GM12878 (cell line): ENCODE results near the gene CCDC197. TPM values are rescaled to one million over a fixed set of nuclear protein-coding genes. Genes with fewer than 3 reads are reported as not detected.

ENCODE experiments used
- ATAC-seq: fragments of 200-7000 bp; cut with Tn5 transposase; 3 replicates; pipeline ENCODE4 v1.9.1; 2020; ENCODE audit warnings: mild to moderate bottlenecking, moderate library complexity
- BruUV-seq: library from RNA; stranded (reverse); fragments of 400-500 nt; replicated peaks from 2 replicates; lab custom pipeline; 2021; lab: Mats Ljungman, UMichigan
- CTCF ChIA-PET: fragments of 300-600 bp; sonication (Branson Sonifier 250); formaldehyde crosslinking; extraction: SDS; loops from one replicate; lab custom pipeline; 2021; ENCODE audit warnings: inconsistent platforms; lab: Yijun Ruan, JAX
- POLR2A ChIA-PET: fragments of 350-600 bp; formaldehyde crosslinking; extraction: SDS; loops from one replicate; lab custom pipeline; 2021; ENCODE audit warnings: inconsistent platforms; lab: Charles Lee
- RAD21 ChIA-PET: fragments of 300-600 bp; sonication (Branson Sonifier 250); formaldehyde crosslinking; loops from one replicate; lab custom pipeline; 2023; ENCODE audit warnings: antibody characterized with exemption; ENCODE audit not compliant: unreplicated experiment; lab: Charles Lee
- SMC1A ChIA-PET: fragments of 300-600 bp; sonication (Branson Sonifier 250); formaldehyde crosslinking; loops from one replicate; lab custom pipeline; 2023; ENCODE audit not compliant: unreplicated experiment, uncharacterized antibody; lab: Charles Lee
- DNase-seq: peaks from one replicate; pipeline ENCODE4 v3.0.0-alpha.2; 2011; ENCODE audit warnings: low read depth, low spot score
- FAIRE-seq: peaks from 3 replicates; lab custom pipeline; 2011; peaks lifted over from hg19 to GRCh38; lab: Jason Lieb, UNC
- H2AFZ ChIP-seq: 2 replicates; pipeline ENCODE4 v1.6.0; 2011; ENCODE audit warnings: low read depth, low read length, control low read depth; ENCODE audit not compliant: control insufficient read depth
- H3K27ac ChIP-seq: 2 replicates; pipeline ENCODE4 v1.5.1; 2011; ENCODE audit warnings: control low read depth; ENCODE audit not compliant: control insufficient read depth, insufficient read depth
- H3K27me3 ChIP-seq, 2 experiments: replicated peaks in 1 of 2; 2 replicates each; pipeline versions ENCODE4 v1.6.0 to v1.6.1; 2011; ENCODE audit warnings: low read length in 1 of 2; ENCODE audit not compliant: control insufficient read depth in 2 of 2, insufficient read depth in 2 of 2
- H3K36me3 ChIP-seq, 2 experiments: 2 replicates each; pipeline ENCODE4 v1.5.1; 2011; ENCODE audit warnings: low read length in 1 of 2; ENCODE audit not compliant: control insufficient read depth in 2 of 2, insufficient read depth in 2 of 2
- H3K4me1 ChIP-seq: 2 replicates; pipeline ENCODE4 v1.6.1; 2011; ENCODE audit warnings: mild to moderate bottlenecking, low read length, moderate library complexity, mixed read lengths; ENCODE audit not compliant: control insufficient read depth, insufficient read depth
- H3K4me2 ChIP-seq: 2 replicates; pipeline ENCODE4 v1.6.0; 2011; ENCODE audit warnings: control low read depth; ENCODE audit not compliant: control insufficient read depth, insufficient read depth
- H3K4me3 ChIP-seq: fragments of 200-600 bp; sonication (generic); 2 replicates; pipeline ENCODE4 v1.5.1; 2016
- H3K79me2 ChIP-seq: 2 replicates; pipeline ENCODE4 v1.6.0; 2011; ENCODE audit warnings: low read length; ENCODE audit not compliant: control insufficient read depth, insufficient read depth
- H3K9ac ChIP-seq: 2 replicates; pipeline ENCODE4 v1.8.0; 2011; ENCODE audit warnings: low read length, control low read depth, mixed read lengths; ENCODE audit not compliant: control insufficient read depth, insufficient read depth
- H3K9me3 ChIP-seq: replicated peaks from 3 replicates; pipeline ENCODE4 v1.5.1; 2011; ENCODE audit warnings: mild to moderate bottlenecking, low read length; ENCODE audit not compliant: control insufficient read depth, insufficient read depth
- H4K20me1 ChIP-seq: 2 replicates; pipeline ENCODE4 v1.6.0; 2011; ENCODE audit not compliant: control insufficient read depth, insufficient read depth
- CBFB ChIP-seq: IDR thresholded peaks from 2 replicates; pipeline ENCODE4 v1.6.1; 2016; ENCODE audit warnings: antibody characterized with exemption, low read depth
- CBX5 ChIP-seq: sonication (generic); IDR thresholded peaks from 2 replicates; pipeline ENCODE4 v1.6.1; 2016; ENCODE audit warnings: low read depth, moderate library complexity, mild to moderate bottlenecking, inconsistent platforms
- CHD2 ChIP-seq: IDR thresholded peaks from 2 replicates; pipeline ENCODE4 v1.6.1; 2011; ENCODE audit warnings: low read depth, low read length, improper control_type of control experiment, borderline replicate concordance
- CREB1 ChIP-seq: IDR thresholded peaks from 2 replicates; pipeline ENCODE4 v1.6.1; 2012; ENCODE audit warnings: low read depth, mild to moderate bottlenecking, inconsistent platforms
- EED ChIP-seq: sonication (generic); IDR thresholded peaks from 2 replicates; pipeline ENCODE4 v1.6.1; 2016; ENCODE audit warnings: antibody characterized with exemption, low read depth
- EGR1 ChIP-seq, 2 experiments: IDR thresholded peaks; 1 replicate in 1 of 2; 2 replicates in 1 of 2; pipeline ENCODE4 v1.6.1; 2011 to 2012; ENCODE audit warnings: low read depth in 2 of 2, low read length in 2 of 2, borderline replicate concordance in 1 of 2, mild to moderate bottlenecking in 1 of 2, moderate library complexity in 1 of 2
- EP300 ChIP-seq, 2 experiments: fragments of 150-350 bp in 1 of 2; IDR thresholded peaks; 2 replicates each; pipeline ENCODE4 v1.6.1; 2011 to 2012; ENCODE audit warnings: low read depth in 2 of 2, low read length in 2 of 2, borderline replicate concordance in 1 of 2, improper control_type of control experiment in 1 of 2, inconsistent platforms in 1 of 2; ENCODE audit not compliant: control insufficient read depth in 1 of 2
- ESRRA ChIP-seq: IDR thresholded peaks from 2 replicates; pipeline ENCODE4 v1.6.1; 2012; ENCODE audit warnings: mild to moderate bottlenecking, low read length, improper control_type of control experiment
- IKZF2 ChIP-seq, 2 experiments: fragments of 450-650 bp; IDR thresholded peaks; 2 replicates each; pipeline ENCODE4 v1.6.1; 2017; ENCODE audit warnings: mild to moderate bottlenecking in 2 of 2, moderate library complexity in 2 of 2
- IRF4 ChIP-seq: IDR thresholded peaks from 2 replicates; pipeline ENCODE4 v1.6.1; 2011; ENCODE audit warnings: low read depth, low read length
- KAT2A ChIP-seq: conservative IDR thresholded peaks from 2 replicates; pipeline ENCODE4 v1.6.1; 2011; ENCODE audit warnings: low read depth, low read length; ENCODE audit not compliant: control insufficient read depth
- KLF5 ChIP-seq: fragments of 450-650 bp; IDR thresholded peaks from 2 replicates; pipeline ENCODE4 v1.6.1; 2014; ENCODE audit warnings: mild to moderate bottlenecking; ENCODE audit not compliant: partially characterized antibody
- MEF2A ChIP-seq: IDR thresholded peaks from 2 replicates; pipeline ENCODE4 v1.6.1; 2011; ENCODE audit warnings: low read depth, mild to moderate bottlenecking, low read length, moderate library complexity; ENCODE audit not compliant: insufficient read depth
- MLLT1 ChIP-seq: fragments of 450-650 bp; IDR thresholded peaks from 2 replicates; pipeline ENCODE4 v1.6.1; 2016; ENCODE audit warnings: mild to moderate bottlenecking
- MYB ChIP-seq: fragments of 150-350 bp; IDR thresholded peaks from 2 replicates; pipeline ENCODE4 v1.6.1; 2014; ENCODE audit warnings: mild to moderate bottlenecking, low read depth, low read length, borderline replicate concordance
- POLR2AphosphoS5 ChIP-seq: IDR thresholded peaks from 2 replicates; pipeline ENCODE4 v1.6.1; 2011; ENCODE audit warnings: mild to moderate bottlenecking, low read length, inconsistent platforms
- RAD51 ChIP-seq: fragments of 450-650 bp; IDR thresholded peaks from 2 replicates; pipeline ENCODE4 v1.6.1; 2016; ENCODE audit warnings: moderate library complexity, mild to moderate bottlenecking, inconsistent platforms
- RCOR1 ChIP-seq: conservative IDR thresholded peaks from 2 replicates; pipeline ENCODE4 v1.6.1; 2012; ENCODE audit warnings: low read depth, low read length, improper control_type of control experiment
- SRF ChIP-seq, 2 experiments: IDR thresholded peaks; 2 replicates each; pipeline ENCODE4 v1.6.1; 2011; ENCODE audit warnings: low read depth in 2 of 2, low read length in 2 of 2, mild to moderate bottlenecking in 1 of 2, moderate library complexity in 1 of 2
- TAF1 ChIP-seq: IDR thresholded peaks from 2 replicates; pipeline ENCODE4 v1.6.1; 2011; ENCODE audit warnings: mild to moderate bottlenecking, low read depth, low read length, borderline replicate concordance
- WGBS: methylation state at CpG from one replicate; pipeline ENCODE4 v1.1.6; 2016; ENCODE audit warnings: low lambda C conversion rate; ENCODE audit not compliant: insufficient replicate concordance, insufficient coverage; ENCODE audit errors: missing lambda C conversion rate; 5-methylcytosine and 5-hydroxymethylcytosine counted together
- in situ Hi-C: fragments of 300-500 bp; cut with MboI; formaldehyde crosslinking; loops from 9 replicates; pipeline ENCODE4 v1.14.3; 2018; ENCODE audit warnings: mixed read lengths
- intact Hi-C: fragments of 100-400 bp; cut with micrococcal nuclease; formaldehyde crosslinking; loops from one replicate; pipeline ENCODE4 v1.14.2; 2022; ENCODE audit not compliant: unreplicated experiment
- polyA plus RNA-seq, 11 experiments: library from polyadenylated mRNA; depleted of rRNA in 4 of 11; unstranded in 6 of 11; stranded (reverse) in 5 of 11; fragments of >200 nt; fragmentation: Nextera tagmentation in 4 of 11; fragmentation: Illumina TruSeq in 1 of 11; extraction: Ambion mirVana in 4 of 11; extraction: Trizol in 1 of 11; gene quantifications; 1 replicate in 1 of 11; 2 replicates in 10 of 11; pipeline versions ENCODE4 v1.2.1 to v1.2.3, GENCODE V29; 2011 to 2016; ENCODE audit warnings: inconsistent platforms in 2 of 11, missing spikeins in 2 of 11, low read depth in 1 of 11
- total RNA-seq, 4 experiments: library from RNA; depleted of rRNA in 3 of 4; stranded (reverse); fragments of >200 nt in 3 of 4; fragmentation: Illumina TruSeq in 1 of 4; extraction: Trizol in 1 of 4; gene quantifications; 2 replicates each; pipeline versions ENCODE4 v1.2.1 to v1.2.3, GENCODE V29; 2013 to 2021
- TF ChIP-seq, protein P1 (sequence below): fragments of 450-650 bp; IDR thresholded peaks from 2 replicates; pipeline ENCODE4 v1.6.1; 2017; ENCODE audit warnings: borderline replicate concordance

Gene CCDC197
- total and polyA plus RNA-seq, 10 of the 15 experiments (the other 5 are each of a cell fraction or from before 2014, with no cell fraction given) = 0.12 TPM; not detected in 9

- Histone ChIP-seq H3K27me3 (no peaks in the 10 kb centered on the region), H3K4me1 (peaks cover 92% of the 10 kb centered on the region), H3K27ac (peak overlapping the region; percentile 85), H3K4me2 (peak overlapping the region; percentile 91), H2AFZ (peak overlapping the region; percentile 52), H4K20me1 (no peaks in the 10 kb centered on the region), H3K36me3 (no peaks in the 10 kb centered on the region), H3K9ac (peak overlapping the region; percentile 61), H3K79me2 (no peaks in the 10 kb centered on the region), H3K4me3 (peak overlapping the region; percentile 37; the same call in 1 of the 2 replicates), H3K9me3 (no peaks in the 10 kb centered on the region; the same call in 1 of the 3 replicates)
- FAIRE-seq (peak; percentile 66), DNase-seq (no peak), ATAC-seq (peak; percentile 63)
- CTCF ChIA-PET = interaction anchor here (0.6 to 20.8 kb wide), 16 partner anchors 8 to 165 kb away, joined by 3 to 399 read pairs (median 10); partner anchors contain the start of gene CCDC197
- POLR2A ChIA-PET = interaction anchor here (0.9 to 6.4 kb wide), 9 partner anchors 8 to 31 kb away, joined by 3 to 128 read pairs (median 4); partner anchors contain the start of gene CCDC197
- RAD21 ChIA-PET = interaction anchor here (1.0 to 16.9 kb wide), 12 partner anchors 8 to 40 kb away, joined by 3 to 324 read pairs (median 7); partner anchors contain the start of gene CCDC197
- intact Hi-C loops = loop anchor here (1.0 to 2.0 kb wide), 4 partner anchors 12 to 32 kb away; no protein-coding TSS in a partner anchor
- SMC1A ChIA-PET = interaction anchor here (0.6 to 20.2 kb wide), 10 partner anchors 10 to 1509 kb away, joined by 3 to 409 read pairs (median 14); partner anchors contain the start of gene CCDC197
- in situ Hi-C loops = loop anchor here (10.0 to 25.0 kb wide), 3 partner anchors 1209 to 1691 kb away; partner anchors contain the start of gene SYNE3
- BruUV-seq = TSS peak; percentile 72
- WGBS = 2% methylated on average over 15 of the region's 15 CpGs
- TF ChIP-seq POLR2AphosphoS5 (peak; percentile 73), CBX5 (no peak), KLF5 (peak; percentile 81), KAT2A (no peak), MEF2A (peak; percentile 59; the same call in 1 of the 2 replicates), TAF1 (peak; percentile 48; the same call in 1 of the 2 replicates), MYB (0 out of 2 replicates have a peak, but pooled peaks have one; percentile 66), ESRRA (no peak), RAD51 (0 out of 2 replicates have a peak, but pooled peaks have one; percentile 6), CHD2 (peak; percentile 82), EED (peak; percentile 95), CREB1 (no peak), CBFB (peak; percentile 85; the same call in 1 of the 2 replicates), MLLT1 (peak; percentile 71; the same call in 1 of the 2 replicates), SRF (IDR thresholded peaks at IDR 0.05; ENCODE audit: low read depth in 2 of 2, low read length in 2 of 2) (peak in 1 of 2 experiments; percentile 32; a peak in 1 of 4 replicates), RCOR1 (0 out of 2 replicates have a peak, but pooled peaks have one; percentile 43), IRF4 (peak; percentile 65), EP300 (IDR thresholded peaks at IDR 0.05; ENCODE audit: borderline replicate concordance in 1 of 2, control insufficient read depth in 1 of 2, low read depth in 2 of 2, low read length in 2 of 2) (peak; percentile 95), IKZF2 (IDR thresholded peaks at IDR 0.05) (peak; percentile 94 to 96), EGR1 (IDR thresholded peaks at IDR 0.05; ENCODE audit: borderline replicate concordance in 1 of 2, low read depth in 2 of 2, low read length in 2 of 2) (no peak)
- TF ChIP-seq, protein P1, sequence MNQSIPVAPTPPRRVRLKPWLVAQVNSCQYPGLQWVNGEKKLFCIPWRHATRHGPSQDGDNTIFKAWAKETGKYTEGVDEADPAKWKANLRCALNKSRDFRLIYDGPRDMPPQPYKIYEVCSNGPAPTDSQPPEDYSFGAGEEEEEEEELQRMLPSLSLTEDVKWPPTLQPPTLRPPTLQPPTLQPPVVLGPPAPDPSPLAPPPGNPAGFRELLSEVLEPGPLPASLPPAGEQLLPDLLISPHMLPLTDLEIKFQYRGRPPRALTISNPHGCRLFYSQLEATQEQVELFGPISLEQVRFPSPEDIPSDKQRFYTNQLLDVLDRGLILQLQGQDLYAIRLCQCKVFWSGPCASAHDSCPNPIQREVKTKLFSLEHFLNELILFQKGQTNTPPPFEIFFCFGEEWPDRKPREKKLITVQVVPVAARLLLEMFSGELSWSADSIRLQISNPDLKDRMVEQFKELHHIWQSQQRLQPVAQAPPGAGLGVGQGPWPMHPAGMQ = no peak
These were observed 26.0 kb upstream of the CCDC197 start for GRCh38 chr14:93970965-93971634.
